Stimulated activated CD8-positive, alpha-beta memory T cell treated with anti-CD3 and anti-CD28 coated beads, Interleukin-15, amount 100 ng/mL, for 1 hour (primary cell): ENCODE results near the gene MBOAT1.
"Not testable (repeated sequence)": the region's sequence is repeated elsewhere in the genome, so short reads cannot be mapped to it uniquely, and the experiment has no call there.

Experiments
- DNase-seq: peaks from one replicate; pipeline ENCODE4 v3.0.0-alpha.2; 2020; ENCODE audit warnings: low read depth

The MBOAT1 gene, protein sequence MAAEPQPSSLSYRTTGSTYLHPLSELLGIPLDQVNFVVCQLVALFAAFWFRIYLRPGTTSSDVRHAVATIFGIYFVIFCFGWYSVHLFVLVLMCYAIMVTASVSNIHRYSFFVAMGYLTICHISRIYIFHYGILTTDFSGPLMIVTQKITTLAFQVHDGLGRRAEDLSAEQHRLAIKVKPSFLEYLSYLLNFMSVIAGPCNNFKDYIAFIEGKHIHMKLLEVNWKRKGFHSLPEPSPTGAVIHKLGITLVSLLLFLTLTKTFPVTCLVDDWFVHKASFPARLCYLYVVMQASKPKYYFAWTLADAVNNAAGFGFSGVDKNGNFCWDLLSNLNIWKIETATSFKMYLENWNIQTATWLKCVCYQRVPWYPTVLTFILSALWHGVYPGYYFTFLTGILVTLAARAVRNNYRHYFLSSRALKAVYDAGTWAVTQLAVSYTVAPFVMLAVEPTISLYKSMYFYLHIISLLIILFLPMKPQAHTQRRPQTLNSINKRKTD

DNA sequence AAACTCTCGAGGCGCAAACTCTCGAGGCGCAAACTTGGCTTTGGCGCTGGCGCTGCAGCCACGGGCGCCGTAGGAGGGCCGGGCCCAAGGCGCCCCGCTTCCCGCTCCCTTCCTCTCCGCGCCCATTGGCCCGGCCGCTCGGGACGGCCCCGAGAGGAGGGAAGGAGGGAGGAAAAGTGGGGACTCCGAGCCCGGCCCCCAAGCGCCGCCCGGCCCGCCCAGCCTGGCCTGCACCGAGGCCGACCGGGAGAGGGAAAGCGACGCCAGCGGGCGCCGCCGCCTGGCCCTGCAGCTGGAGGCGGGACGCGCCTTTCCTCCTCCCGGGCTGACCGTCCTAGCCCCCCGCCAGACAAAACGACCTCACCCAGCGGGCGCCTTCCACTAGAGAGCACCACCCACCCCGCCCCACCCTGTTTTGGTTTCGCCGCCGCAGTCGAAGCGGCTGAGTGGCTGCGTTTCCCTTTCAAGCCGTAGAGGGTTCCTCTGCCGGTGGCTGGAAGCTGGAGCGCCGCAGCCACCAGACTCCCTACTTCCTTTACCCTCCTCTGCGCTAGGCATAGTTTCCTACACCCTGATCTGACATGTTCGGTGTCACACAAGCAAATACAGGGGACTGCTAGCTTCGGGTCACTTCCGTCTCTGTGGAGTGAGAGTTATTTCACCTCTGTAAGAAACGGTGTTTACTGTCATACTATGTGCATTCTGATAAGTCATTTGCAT, at the start of gene MBOAT1:
Gene MBOAT1, minus strand, starts transcription at position 78 of the 720 bp plus-strand sequence. CDS start 235 bp downstream, outside the sequence.
- DNase-seq = peak; percentile 4

DNA sequence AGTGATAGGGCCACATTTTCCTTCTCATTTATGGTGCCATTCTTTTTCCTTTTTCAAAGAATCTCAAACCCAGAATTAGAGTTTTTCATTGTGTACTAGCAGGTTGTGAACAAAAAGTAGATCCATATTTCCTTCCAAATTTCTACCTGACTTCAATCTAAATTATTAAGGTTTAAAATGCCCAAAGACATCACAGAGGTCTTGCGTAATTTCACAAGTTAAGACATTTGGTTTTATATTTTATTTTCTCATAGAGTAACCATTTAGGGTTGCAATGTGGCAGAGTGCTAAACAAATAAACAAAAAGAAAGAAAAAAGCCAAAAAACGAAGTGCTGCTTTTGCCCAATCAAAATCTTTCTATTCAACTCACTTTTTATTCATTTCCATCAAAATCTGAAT, 49.4 kb upstream of the MBOAT1 start:
- DNase-seq = no peak

DNA sequence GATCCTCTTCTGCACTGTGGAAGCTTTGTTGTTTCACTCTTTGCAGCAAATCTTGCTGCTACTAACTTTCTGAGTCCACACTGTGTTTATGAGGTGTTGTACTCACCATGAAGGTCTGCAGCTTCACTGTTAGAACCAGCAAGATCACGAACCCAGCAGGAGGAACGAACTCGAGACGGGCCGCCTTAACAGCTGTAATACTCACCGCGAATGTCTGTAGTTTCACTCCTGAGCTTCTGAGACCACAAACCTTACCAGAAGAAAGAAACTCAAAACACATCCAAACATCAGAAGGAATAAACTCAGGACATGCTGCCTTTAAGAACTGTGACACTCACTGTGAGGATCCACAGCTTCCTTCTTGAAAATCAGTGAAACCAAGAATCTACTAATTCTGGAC, 48.1 kb upstream of the MBOAT1 start:
- DNase-seq = no peak

DNA sequence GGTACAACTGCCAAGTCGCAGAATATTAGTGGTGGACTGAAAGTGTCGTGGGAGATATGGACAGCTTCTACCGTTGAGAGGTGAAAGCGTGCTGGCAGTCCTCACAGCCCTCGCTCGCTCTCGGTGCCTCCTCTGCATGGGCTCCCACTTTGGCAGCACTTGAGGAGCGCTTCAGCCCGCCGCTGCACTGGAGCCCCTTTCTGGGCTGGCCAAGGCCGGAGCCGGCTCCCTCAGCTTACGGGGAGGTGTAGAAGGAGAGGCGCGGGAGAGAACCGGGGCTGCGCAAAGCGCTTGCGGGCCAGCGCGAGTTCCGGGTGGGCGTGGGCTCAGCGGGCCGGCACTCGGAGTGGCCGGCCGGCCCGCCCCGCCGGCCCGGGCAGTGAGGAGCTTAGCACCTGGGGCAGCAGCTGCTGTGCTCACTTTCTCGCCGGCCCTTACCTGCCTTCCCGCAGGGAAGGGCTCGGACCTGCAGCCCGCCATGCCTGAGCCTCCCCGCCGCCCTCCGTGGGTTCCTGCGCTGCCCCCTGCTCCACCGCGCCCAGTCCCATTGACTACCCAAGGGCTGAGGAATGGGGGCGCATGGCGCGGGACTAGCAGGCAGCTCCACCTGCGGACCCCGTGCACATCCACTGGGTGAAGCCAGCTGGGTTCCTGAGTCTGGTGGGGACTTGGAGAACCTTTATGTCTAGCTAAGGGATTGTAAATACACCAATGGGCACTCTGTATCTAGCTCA, 47.2 kb upstream of the MBOAT1 start:
- no peak for DNase-seq

DNA sequence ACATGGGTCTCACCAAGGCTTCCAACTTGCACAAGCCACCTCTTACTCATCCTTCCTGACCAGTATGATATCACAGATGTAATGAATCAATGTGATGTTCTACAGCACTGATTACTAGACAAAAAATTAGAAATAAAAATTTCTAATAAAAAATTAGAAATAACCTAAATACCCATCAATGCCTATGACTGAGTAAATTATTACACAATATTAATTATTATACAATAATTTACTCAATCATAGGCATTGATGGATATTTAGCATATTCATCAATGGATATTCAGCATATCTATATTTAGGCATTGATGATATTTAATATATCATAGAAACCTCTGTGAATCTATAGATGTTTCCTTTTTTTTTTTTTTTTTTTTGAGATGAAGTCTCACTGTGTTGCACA, 43.2 kb upstream of the MBOAT1 start:
- no peak for DNase-seq

DNA sequence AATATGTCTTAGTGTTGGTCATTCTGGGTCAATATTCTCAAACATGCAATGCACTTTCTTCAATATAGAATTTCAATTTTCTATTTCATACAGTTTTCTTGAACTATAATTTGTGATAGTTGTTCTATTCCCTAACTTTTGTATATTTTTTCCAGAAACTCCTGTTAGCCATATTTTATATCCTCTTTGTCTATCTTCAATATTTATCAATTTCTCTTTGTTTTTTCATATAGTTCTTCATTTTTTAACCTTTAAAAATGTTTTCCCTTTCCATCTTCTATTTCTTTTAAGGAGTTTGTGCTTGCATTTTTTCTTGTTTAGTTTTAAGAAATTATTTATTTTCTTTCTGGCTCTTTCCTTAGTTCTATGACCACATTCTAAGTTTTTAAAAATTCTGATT, 42.0 kb upstream of the MBOAT1 start:
- DNase-seq = no peak

DNA sequence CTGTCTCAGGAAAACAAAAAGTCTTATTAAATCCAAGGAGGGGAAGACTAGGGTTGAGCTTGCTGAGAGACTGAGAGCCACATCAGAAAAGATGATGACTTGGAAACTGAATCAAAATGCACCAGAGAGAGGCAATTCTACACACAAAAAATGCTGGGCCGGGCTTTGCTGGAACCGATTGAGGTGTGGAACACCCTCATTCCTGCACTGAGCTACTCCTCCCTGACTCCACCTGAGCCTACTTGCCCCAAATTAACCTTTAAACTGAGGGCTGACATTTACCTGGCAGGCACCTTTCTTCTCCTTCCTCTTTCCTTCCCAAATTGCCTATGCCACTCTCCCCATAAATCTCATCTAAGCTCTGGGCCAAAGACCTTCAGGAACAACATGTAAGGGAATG, 40.8 kb upstream of the MBOAT1 start:
- no peak for DNase-seq

DNA sequence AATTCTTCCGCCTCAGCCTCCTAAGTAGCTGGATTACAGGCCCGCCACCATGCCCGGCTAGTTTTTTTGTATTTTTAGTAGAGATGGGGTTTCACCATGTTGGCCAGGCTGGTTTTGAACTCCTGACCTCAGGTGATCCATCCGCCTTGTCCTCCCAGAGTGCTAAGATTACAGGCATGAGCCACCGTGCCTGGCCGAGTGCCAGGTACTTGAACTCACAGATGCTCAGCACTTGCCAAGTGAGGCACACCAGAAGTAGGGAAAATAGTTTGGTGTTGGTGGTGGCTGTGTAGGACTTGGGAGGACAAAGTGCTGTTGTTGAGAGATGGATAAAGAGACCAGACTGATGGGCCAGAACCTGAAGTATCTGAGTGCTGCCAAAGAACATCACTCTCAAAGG, 40.0 kb upstream of the MBOAT1 start:
- no peak for DNase-seq

DNA sequence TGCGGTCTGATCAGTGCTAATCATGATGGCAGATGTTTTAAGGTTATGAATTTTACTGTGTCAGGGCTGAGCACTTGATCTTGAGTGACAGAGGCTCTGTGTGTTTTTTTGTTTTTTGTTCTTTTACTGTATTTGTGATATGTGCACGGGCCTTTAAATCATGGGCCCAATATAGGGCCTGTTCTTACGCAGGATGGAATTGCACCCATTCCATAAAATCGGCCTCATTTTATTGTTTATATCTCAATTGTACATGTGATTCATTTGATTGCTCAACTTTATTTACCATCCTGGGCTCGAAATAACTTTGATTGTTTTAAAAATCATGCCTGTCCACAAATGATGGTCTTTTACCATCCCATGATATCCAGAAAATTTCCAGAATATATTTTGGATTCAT, 39.3 kb upstream of the MBOAT1 start:
- no peak for DNase-seq

DNA sequence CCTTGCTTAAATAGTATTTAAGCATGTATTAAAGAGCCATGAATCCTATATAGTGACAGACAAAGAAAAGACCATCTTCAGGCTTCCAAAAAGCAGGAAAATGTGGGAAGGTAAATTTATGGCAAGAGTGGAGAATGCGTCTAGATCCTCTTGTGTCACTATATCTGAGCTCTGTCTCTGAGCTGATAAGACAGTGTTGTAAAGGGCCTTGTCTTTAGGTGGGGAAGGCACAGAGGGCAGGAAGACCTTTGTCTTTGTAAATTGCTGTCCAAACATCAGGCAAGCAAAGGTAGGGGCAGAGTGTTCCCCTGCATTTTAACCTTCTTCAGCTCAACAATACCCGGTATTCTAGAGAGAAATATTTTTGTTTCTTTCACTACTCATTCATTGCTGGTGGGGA, 33.9 kb upstream of the MBOAT1 start:
- no peak for DNase-seq

DNA sequence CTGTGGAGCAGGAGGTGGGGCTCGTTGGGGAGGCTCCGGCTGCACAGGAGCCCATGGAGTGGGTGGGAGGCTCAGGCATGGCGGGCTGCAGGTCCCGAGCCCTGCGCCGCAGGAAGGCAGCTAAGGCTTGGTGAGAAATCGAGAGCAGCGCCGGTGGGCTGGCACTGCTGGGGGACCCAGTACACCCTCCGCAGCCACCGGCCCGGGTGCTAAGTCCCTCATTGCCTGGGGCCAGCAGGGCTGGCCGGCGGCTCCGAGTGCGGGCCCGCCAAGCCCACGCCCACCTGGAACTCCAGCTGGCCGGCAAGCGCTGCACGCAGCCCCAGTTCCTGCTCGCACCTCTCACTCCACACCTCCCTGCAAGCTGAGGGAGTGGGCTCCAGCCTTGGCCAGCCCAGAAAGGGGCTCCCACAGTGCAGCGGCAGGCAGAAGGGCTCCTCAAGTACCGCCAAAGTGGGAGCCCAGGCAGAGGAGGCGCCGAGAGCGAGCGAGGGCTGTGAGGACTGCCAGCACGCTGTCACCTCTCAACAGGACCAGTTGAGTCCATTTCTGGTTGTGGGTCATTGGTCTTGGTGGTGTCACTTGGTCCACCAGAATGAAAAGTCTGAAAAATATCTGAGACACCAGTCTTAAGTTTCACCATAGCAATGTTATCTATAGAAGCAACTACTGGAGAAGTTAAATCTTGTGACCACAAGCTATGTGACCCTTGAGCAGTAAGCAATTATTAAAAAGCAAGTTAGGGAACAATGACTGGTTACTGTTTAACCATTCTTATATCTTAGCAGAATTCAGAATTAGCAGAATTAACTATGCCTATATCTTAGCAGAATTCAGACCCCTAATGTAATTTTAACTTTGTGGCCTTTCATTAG, 32.8 kb upstream of the MBOAT1 start:
- DNase-seq = not testable (repeated sequence)

DNA sequence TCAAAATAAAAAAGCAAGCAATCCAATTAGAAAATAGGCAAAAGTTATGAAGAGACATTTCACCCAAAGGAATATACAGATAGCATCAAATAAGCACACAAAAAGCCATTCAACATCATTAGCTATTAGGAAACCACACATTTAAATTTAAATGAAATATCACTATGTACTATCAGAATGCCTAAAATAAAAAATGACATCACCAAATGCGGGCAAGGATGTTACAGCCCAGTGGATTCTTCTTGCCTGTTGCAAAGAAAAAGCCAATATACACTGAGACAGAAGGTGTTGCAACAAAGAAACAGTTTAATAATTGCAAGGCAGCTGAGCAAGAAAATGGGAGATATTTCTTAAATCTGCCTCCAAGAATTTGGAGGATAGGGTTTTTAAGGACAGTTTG, 31.0 kb upstream of the MBOAT1 start:
- DNase-seq = no peak

DNA sequence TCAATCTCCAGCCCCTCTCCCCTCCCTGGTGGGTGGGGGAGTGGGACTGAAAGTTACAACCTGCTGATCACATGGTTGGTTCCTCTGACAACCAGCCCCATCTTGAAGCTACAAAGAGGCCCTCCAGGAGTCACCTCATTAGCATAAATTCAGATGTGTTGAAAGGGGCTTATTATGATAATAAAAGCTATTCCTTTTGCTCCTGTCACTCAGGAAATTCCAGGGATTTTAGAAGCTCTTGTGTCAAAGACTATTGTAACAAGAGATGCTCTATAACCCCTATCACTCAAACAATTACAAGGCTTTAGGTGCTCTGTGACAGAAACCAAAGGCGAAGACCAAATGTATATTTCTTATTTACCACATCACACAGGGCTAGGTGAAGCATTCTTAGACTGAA, 30.1 kb upstream of the MBOAT1 start:
- DNase-seq = no peak

DNA sequence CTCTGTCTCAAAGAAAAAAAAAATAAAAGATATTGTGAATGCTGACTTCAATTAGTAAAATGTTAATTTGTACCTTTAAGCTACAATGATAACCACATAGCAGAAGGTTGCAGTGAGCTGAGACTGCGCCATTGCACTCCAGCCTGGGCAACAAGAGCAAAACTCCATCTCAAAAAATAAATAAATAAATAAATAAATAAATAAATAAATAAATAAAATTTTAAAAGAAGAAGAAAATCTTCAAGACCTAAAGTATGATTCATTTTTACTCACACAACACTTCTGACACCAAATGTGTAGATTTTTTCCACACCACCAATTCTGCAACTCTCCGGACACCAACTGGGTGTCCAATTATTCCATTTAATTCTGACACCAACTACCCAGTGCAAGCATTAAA, 28.8 kb upstream of the MBOAT1 start:
- no peak for DNase-seq

DNA sequence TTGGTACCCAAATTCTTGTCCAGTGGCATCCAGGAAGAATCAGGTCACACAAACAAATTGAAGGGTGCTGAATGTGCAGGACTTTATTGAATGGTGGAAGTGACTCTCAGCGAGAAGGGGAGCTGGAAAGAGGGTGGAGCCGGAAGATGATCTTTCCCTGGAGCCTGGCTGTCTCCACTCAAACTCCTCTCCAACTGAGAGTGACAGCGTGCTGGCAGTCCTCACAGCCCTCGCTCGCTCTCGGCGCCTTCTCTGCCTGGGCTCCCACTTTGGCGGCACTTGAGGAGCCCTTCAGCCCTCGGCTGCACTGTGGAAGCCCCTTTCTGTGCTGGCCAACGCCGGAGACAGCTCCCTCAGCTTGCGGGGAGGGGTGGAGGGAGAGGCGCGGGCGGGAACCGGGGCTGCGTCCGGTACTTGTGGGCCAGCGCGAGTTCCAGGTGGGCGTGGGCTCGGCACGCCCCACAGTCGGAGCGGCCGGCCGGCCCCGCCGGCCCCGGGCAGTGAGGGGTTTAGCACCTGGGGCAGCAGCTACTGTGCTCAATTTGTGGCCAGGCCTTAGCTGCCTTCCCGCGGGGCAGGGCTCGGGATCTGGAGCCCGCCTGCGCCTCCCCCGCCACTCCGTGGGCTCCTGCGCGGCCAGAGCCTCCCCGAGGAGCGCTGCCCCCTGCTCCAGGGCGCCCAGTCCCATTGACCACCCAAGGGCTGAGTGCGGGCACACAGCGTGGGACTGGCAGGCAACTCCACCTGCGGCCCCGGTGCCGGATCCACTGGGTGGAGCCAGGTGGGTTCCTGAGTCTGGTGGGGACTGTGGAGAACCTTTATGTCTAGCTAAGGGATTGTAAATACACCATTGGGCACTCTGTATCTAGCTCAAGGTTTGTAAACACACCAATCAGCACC, 26.7 kb upstream of the MBOAT1 start:
- no peak for DNase-seq

DNA sequence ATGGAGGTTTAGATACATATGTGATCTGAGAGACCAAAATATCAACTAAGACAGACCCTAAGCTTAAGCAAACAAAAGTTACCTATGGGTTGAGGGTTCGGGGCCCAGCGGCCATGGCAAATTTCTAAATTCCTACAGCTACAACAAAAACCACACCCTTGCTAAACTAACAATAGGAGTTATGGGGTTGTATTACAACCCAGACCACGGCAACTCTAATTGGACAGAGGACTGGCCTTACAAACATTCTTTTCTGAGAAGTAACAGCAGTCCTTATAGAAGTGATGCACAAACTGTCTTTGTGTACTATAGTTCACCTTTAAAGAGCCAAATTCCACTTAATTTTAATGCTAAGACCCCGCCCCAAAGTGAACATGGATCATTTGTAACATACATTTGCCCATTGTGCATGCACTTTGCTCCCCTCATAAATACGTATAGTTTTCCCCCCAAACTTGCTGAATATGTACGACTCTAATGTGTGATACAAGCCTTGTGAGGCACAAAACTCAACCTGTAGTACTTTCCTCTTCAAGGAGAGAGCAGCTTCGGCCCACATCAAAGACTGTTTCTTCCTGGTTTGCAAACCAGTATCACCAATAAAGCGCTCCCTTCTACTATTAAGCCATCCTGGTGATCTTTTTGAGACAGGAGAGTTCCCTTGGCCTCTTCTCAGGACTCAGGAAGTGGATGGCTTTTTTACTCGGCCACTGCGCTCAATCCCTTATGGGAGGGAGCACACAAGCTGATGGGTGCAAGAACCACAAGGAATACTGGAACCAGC, 25.6 kb upstream of the MBOAT1 start:
- DNase-seq = no peak

DNA sequence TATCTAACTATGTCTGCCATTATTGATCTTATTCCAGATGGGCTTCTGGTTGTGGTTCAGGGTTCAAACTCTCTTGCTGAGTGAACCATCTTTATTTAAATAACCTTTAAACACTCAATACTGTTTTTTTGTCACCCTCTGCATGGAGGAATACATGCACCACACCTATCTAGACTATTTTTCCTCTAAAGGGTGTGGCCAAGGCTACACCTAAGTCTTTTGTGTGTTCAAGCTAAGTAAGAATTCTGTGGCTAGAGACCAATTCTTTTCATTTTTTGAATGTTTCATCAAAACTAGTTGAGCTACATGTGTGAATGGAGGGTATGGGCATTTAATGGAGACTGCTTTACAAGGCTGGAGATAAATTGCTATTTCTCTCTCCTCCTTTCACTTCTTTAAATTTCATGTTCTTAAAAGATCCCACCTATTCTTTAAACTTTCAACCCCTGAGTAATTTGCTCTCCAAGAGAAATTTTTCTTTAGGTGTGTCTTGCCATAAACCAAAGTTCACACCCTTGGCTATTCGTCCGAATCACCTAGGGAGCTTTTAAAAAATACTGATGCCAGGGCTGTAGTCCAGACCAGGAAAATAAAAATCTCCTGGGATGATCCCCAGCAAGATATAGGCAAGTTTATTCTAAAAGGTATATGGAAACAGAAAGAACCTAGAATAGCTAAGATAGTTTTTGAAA, 24.8 kb upstream of the MBOAT1 start:
- no peak for DNase-seq

DNA sequence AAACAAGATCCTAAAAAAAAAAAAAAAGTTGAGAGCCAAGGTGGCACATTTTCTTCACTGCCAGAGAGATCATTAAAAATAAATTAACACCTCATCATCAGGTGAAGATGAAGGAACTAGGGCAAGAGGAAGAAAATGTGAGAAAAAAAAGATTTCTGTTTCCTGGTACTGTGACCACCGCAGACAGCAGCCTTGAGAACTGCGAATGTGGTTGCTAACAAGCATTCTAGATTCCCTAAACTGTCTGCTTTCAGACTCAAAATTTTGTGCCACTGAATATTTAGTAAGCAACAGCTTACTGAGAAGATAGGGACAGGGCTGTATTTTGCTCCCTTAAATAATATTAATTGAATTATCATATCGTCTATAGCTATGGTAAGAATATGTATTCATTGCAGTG, 24.1 kb upstream of the MBOAT1 start:
- no peak for DNase-seq

DNA sequence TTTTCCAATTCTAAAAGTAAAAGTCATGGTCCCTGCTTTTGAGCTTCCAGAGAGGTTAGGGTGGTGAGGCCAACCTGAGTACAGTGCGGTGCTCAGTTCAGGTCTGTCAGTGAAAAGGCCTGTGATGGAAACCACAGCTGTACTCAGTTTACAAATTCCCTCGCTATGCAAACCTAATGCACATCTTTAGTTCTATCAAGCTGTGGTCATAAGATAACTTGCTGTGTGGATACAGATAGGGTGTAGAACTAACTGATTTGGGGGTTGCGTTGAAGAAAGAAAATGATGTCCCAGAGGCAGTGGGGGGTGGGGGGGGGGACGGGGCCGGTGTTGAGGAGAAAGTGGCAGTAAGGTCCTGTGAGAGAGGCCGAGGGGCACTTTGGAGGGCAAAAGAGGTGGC, 22.8 kb upstream of the MBOAT1 start:
- no peak for DNase-seq
